ENCODE data around the gene PIGL.
"Not testable (repeated sequence)": the region's sequence is repeated elsewhere in the genome, so short reads cannot be mapped to it uniquely, and the experiment has no call there.

PIGL gene

GRCh38 chr17:16215002-16215272 is 2.1 kb upstream of the PIGL start:
- H3F3A ChIP-seq (ENCODE audit: low read depth): peaks cover 3% of the 10 kb centered on the region
- no peaks in the 10 kb centered on the region for H3K9me2 ChIP-seq (replicated peaks; ENCODE audit: low read depth, low read length)
- peaks cover 43% of the 10 kb centered on the region for H3K4me1 ChIP-seq (ENCODE audit: insufficient read depth, low read length, poor library complexity, severe bottlenecking)
- H3K36me3 ChIP-seq (ENCODE audit: insufficient read depth, low read length): no peaks in the 10 kb centered on the region
- H4K20me1 ChIP-seq (ENCODE audit: insufficient read depth, low read length, poor library complexity, severe bottlenecking): peaks cover 54% of the 10 kb centered on the region
- peaks cover 92% of the 10 kb centered on the region for H3K79me2 ChIP-seq (ENCODE audit: insufficient read depth, low read length)
- peak overlapping the region; percentile 82 for H2AFZ ChIP-seq (ENCODE audit: low read length)
- peak overlapping the region; percentile 97 for H3K9ac ChIP-seq (ENCODE audit: low read depth, low read length, poor library complexity, severe bottlenecking)
- H3K4me3 ChIP-seq (ENCODE audit: low read length, poor library complexity, severe bottlenecking): peak overlapping the region; percentile 85
- no peaks in the 10 kb centered on the region for H3K9me3 ChIP-seq (ENCODE audit: insufficient read depth, low read depth, low read length)
- peak overlapping the region; percentile 95 for H3K4me2 ChIP-seq (ENCODE audit: low read depth, low read length, poor library complexity, severe bottlenecking)
- TF ChIP-seq EZH2phosphoT487 (IDR thresholded peaks at IDR 0.05; ENCODE audit: borderline replicate concordance) (no peak), CTCF (conservative IDR thresholded peaks at IDR 0.05; ENCODE audit: low read length) (no peak)
- H3K27me3 ChIP-seq (ENCODE audit: insufficient read depth, low read length, poor library complexity, severe bottlenecking): peaks cover 7% of the 10 kb centered on the region

GRCh38 chr17:16215273-16215964 is 1.6 kb upstream of the PIGL start, which contains the start of gene NCOR1:
TSS of gene NCOR1 (minus strand) at chr17:16215534. CDS start at chr17:16194569, 20,965 bp downstream.
- H3K9me2 ChIP-seq (replicated peaks; ENCODE audit: low read depth, low read length): no peaks in the 10 kb centered on the region
- H3F3A ChIP-seq (ENCODE audit: low read depth): peaks cover 3% of the 10 kb centered on the region
- H3K4me3 ChIP-seq (ENCODE audit: low read length, poor library complexity, severe bottlenecking): peak within 1 kb of the TSS; percentile 85
- peak within 1 kb of the TSS; percentile 99 for H3K4me2 ChIP-seq (ENCODE audit: low read depth, low read length, poor library complexity, severe bottlenecking)
- H4K20me1 ChIP-seq (ENCODE audit: insufficient read depth, low read length, poor library complexity, severe bottlenecking): peaks cover 50% of the 10 kb centered on the region
- peak within 1 kb of the TSS; percentile 82 for H2AFZ ChIP-seq (ENCODE audit: low read length)
- H3K9ac ChIP-seq (ENCODE audit: low read depth, low read length, poor library complexity, severe bottlenecking): peak within 1 kb of the TSS; percentile 97
- peaks cover 90% of the 10 kb centered on the region for H3K79me2 ChIP-seq (ENCODE audit: insufficient read depth, low read length)
- TF ChIP-seq CTCF (conservative IDR thresholded peaks at IDR 0.05; ENCODE audit: low read length): peak; percentile 30; the same call in 1 of the 2 replicates
- no peak for TF ChIP-seq EZH2phosphoT487 (IDR thresholded peaks at IDR 0.05; ENCODE audit: borderline replicate concordance)
- H3K36me3 ChIP-seq (ENCODE audit: insufficient read depth, low read length): no peaks in the 10 kb centered on the region
- peaks cover 43% of the 10 kb centered on the region for H3K4me1 ChIP-seq (ENCODE audit: insufficient read depth, low read length, poor library complexity, severe bottlenecking)
- H3K9me3 ChIP-seq (ENCODE audit: insufficient read depth, low read depth, low read length): no peaks in the 10 kb centered on the region
- H3K27me3 ChIP-seq (ENCODE audit: insufficient read depth, low read length, poor library complexity, severe bottlenecking): peaks cover 7% of the 10 kb centered on the region

GRCh38 chr17:16215965-16216316 is 1.1 kb upstream of the PIGL start:
- Histone ChIP-seq H3F3A (ENCODE audit: low read depth) (peaks cover 3% of the 10 kb centered on the region), H3K27me3 (ENCODE audit: insufficient read depth, low read length, poor library complexity, severe bottlenecking) (peaks cover 7% of the 10 kb centered on the region), H3K4me1 (ENCODE audit: insufficient read depth, low read length, poor library complexity, severe bottlenecking) (peaks cover 43% of the 10 kb centered on the region), H3K4me3 (ENCODE audit: low read length, poor library complexity, severe bottlenecking) (peak overlapping the region; percentile 85), H3K4me2 (ENCODE audit: low read depth, low read length, poor library complexity, severe bottlenecking) (peak overlapping the region; percentile 99), H3K9ac (ENCODE audit: low read depth, low read length, poor library complexity, severe bottlenecking) (peak overlapping the region; percentile 97), H4K20me1 (ENCODE audit: insufficient read depth, low read length, poor library complexity, severe bottlenecking) (peaks cover 47% of the 10 kb centered on the region), H2AFZ (ENCODE audit: low read length) (peak overlapping the region; percentile 71), H3K9me3 (ENCODE audit: insufficient read depth, low read depth, low read length) (no peaks in the 10 kb centered on the region), H3K36me3 (ENCODE audit: insufficient read depth, low read length) (no peaks in the 10 kb centered on the region), H3K9me2 (replicated peaks; ENCODE audit: low read depth, low read length) (no peaks in the 10 kb centered on the region), H3K79me2 (ENCODE audit: insufficient read depth, low read length) (peaks cover 90% of the 10 kb centered on the region)
- TF ChIP-seq CTCF (conservative IDR thresholded peaks at IDR 0.05; ENCODE audit: low read length) (no peak), EZH2phosphoT487 (IDR thresholded peaks at IDR 0.05; ENCODE audit: borderline replicate concordance) (no peak)

DNA sequence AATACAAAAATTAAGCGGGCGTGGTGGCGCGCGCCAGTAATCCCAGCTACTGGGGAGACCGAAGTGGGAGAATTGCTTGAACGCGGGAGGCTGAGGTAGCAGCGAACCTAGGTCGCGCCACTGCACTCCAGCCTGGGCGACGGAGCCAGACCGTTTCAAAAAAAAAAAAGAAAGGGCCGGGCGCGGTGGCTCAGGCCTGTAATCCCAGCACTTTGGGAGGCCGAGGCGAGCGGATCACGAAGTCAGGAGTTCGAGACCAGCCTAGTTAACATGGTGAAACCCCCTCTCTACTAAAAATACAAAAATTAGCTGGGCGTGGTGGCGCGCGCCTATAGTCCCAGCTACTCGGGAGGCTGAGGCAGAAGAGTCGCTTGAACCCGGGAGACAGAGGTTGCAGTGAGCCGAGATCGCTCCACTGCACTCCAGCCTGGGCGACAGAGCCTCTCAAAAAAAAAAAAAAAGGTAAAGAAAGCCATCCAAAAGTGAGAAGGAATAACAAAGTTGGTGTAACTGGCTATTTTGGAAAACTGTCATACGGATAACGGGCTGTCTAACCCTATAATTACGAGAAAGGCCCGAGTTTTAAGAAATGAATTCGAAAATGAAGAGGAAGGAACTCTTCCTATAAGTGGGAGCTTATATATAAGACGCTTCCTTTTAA is 539 bp upstream of the PIGL start:
- H3K9me2 ChIP-seq (replicated peaks; ENCODE audit: low read depth, low read length); H3K9me3 ChIP-seq (ENCODE audit: insufficient read depth, low read depth, low read length); H3F3A ChIP-seq (ENCODE audit: low read depth); H3K27me3 ChIP-seq (ENCODE audit: insufficient read depth, low read length, poor library complexity, severe bottlenecking); H3K36me3 ChIP-seq (ENCODE audit: insufficient read depth, low read length): not testable (repeated sequence)
- peak overlapping the region; percentile 66; the same call in 1 of the 2 replicates for H2AFZ ChIP-seq (ENCODE audit: low read length)
- H3K4me2 ChIP-seq (ENCODE audit: low read depth, low read length, poor library complexity, severe bottlenecking): peak overlapping the region; percentile 99
- H3K4me3 ChIP-seq (ENCODE audit: low read length, poor library complexity, severe bottlenecking): peak overlapping the region; percentile 85
- H3K9ac ChIP-seq (ENCODE audit: low read depth, low read length, poor library complexity, severe bottlenecking): peak overlapping the region; percentile 97
- H4K20me1 ChIP-seq (ENCODE audit: insufficient read depth, low read length, poor library complexity, severe bottlenecking): peaks cover 45% of the 10 kb centered on the region
- peaks cover 40% of the 10 kb centered on the region for H3K4me1 ChIP-seq (ENCODE audit: insufficient read depth, low read length, poor library complexity, severe bottlenecking)
- peaks cover 89% of the 10 kb centered on the region for H3K79me2 ChIP-seq (ENCODE audit: insufficient read depth, low read length)
